SK-N-SH treated with all-trans-retinoic acid at 6 μM for 48 hours (cell line): ENCODE data around the gene RASGRF2.

Source experiments
- ATAC-seq: fragments of 200-7000 bp; cut with Tn5 transposase; 3 replicates; pipeline ENCODE4 v1.9.1; 2020; ENCODE audit warnings: mild to moderate bottlenecking, moderate library complexity
- ARNTL ChIP-seq: fragments of 450-650 bp; formaldehyde crosslinking; IDR thresholded peaks from 2 replicates; pipeline ENCODE4 v1.5.0; 2020; ENCODE audit warnings: low read depth, mild to moderate bottlenecking, moderate library complexity, borderline replicate concordance
- BACH2 ChIP-seq: fragments of 250-450 bp; sonication (Bioruptor Pico); IDR thresholded peaks from 2 replicates; pipeline ENCODE4 v1.9.0; 2021; ENCODE audit warnings: mild to moderate bottlenecking, borderline replicate concordance
- CREB5 ChIP-seq: fragments of 250-450 bp; sonication (Bioruptor Pico); IDR thresholded peaks from 2 replicates; pipeline ENCODE4 v1.5.1; 2020; ENCODE audit warnings: low read depth, mild to moderate bottlenecking, moderate library complexity
- CSDC2 ChIP-seq: fragments of 250-450 bp; sonication (Bioruptor Pico); IDR thresholded peaks from 2 replicates; pipeline ENCODE4 v1.5.0; 2020; ENCODE audit warnings: mild to moderate bottlenecking, moderate library complexity
- CSRNP3 ChIP-seq: fragments of 250-450 bp; sonication (Bioruptor Pico); IDR thresholded peaks from 2 replicates; pipeline ENCODE4 v1.5.1; 2021; ENCODE audit warnings: mild to moderate bottlenecking, moderate library complexity
- ESRRG ChIP-seq: fragments of 250-450 bp; sonication (Bioruptor Pico); IDR thresholded peaks from 2 replicates; pipeline ENCODE4 v1.6.1; 2021; ENCODE audit warnings: mild to moderate bottlenecking
- GLIS3 ChIP-seq: fragments of 250-450 bp; sonication (Bioruptor Pico); IDR thresholded peaks from 2 replicates; pipeline ENCODE4 v1.5.0; 2020; ENCODE audit warnings: mild to moderate bottlenecking, moderate library complexity
- ISL1 ChIP-seq: fragments of 250-450 bp; sonication (Bioruptor Pico); IDR thresholded peaks from 2 replicates; pipeline ENCODE4 v2.1.2; 2022; ENCODE audit warnings: mild to moderate bottlenecking, moderate library complexity
- OSR1 ChIP-seq: fragments of 250-450 bp; sonication (Bioruptor Pico); IDR thresholded peaks from 2 replicates; pipeline ENCODE4 v1.8.0; 2022; ENCODE audit warnings: moderate library complexity, mild to moderate bottlenecking, inconsistent platforms
- PATZ1 ChIP-seq: fragments of 250-450 bp; sonication (Bioruptor Pico); IDR thresholded peaks from 2 replicates; pipeline ENCODE4 v1.8.0; 2020; ENCODE audit warnings: mild to moderate bottlenecking, moderate library complexity, borderline replicate concordance
- POU6F1 ChIP-seq: fragments of 250-450 bp; sonication (Bioruptor Pico); IDR thresholded peaks from 2 replicates; pipeline ENCODE4 v1.8.0; 2021; ENCODE audit warnings: low read depth, mild to moderate bottlenecking, moderate library complexity, borderline replicate concordance
- PPARA ChIP-seq: fragments of 250-450 bp; sonication (Bioruptor Pico); IDR thresholded peaks from 2 replicates; pipeline ENCODE4 v1.5.0; 2020; ENCODE audit warnings: mild to moderate bottlenecking, borderline replicate concordance
- RARB ChIP-seq: fragments of 250-450 bp; sonication (Bioruptor Pico); IDR thresholded peaks from 2 replicates; pipeline ENCODE4 v1.8.0; 2021; ENCODE audit warnings: mild to moderate bottlenecking, moderate library complexity
- SNAI2 ChIP-seq: fragments of 250-450 bp; sonication (Bioruptor Pico); IDR thresholded peaks from 2 replicates; pipeline ENCODE4 v1.5.0; 2020; ENCODE audit warnings: mild to moderate bottlenecking, moderate library complexity
- TCF4 ChIP-seq: fragments of 250-450 bp; sonication (Bioruptor Pico); IDR thresholded peaks from 2 replicates; pipeline ENCODE4 v1.8.0; 2021; ENCODE audit warnings: mild to moderate bottlenecking, moderate library complexity, borderline replicate concordance
- TOX ChIP-seq: fragments of 250-450 bp; sonication (Bioruptor Pico); IDR thresholded peaks from 2 replicates; pipeline ENCODE4 v1.8.0; 2021; ENCODE audit warnings: mild to moderate bottlenecking, moderate library complexity, borderline replicate concordance
- TSHZ2 ChIP-seq: fragments of 250-450 bp; sonication (Bioruptor Pico); IDR thresholded peaks from 2 replicates; pipeline ENCODE4 v1.5.0; 2020; ENCODE audit warnings: mild to moderate bottlenecking, moderate library complexity
- ZC3H10 ChIP-seq: fragments of 250-450 bp; sonication (Bioruptor Pico); IDR thresholded peaks from 2 replicates; pipeline ENCODE4 v1.5.1; 2021; ENCODE audit warnings: mild to moderate bottlenecking, moderate library complexity
- ZFP3 ChIP-seq: fragments of 250-450 bp; sonication (Bioruptor Pico); IDR thresholded peaks from 2 replicates; pipeline ENCODE4 v1.5.0; 2020; ENCODE audit warnings: mild to moderate bottlenecking, moderate library complexity
- ZFP30 ChIP-seq: fragments of 450-650 bp; formaldehyde crosslinking; IDR thresholded peaks from 2 replicates; pipeline ENCODE4 v1.5.0; 2022; ENCODE audit warnings: mild to moderate bottlenecking, moderate library complexity
- ZNF565 ChIP-seq: fragments of 450-650 bp; formaldehyde crosslinking; conservative IDR thresholded peaks from 2 replicates; pipeline ENCODE4 v1.5.0; 2020; ENCODE audit warnings: low read depth, mild to moderate bottlenecking, moderate library complexity
- ZNF70 ChIP-seq: fragments of 450-650 bp; formaldehyde crosslinking; IDR thresholded peaks from 2 replicates; pipeline ENCODE4 v1.5.0; 2020; ENCODE audit warnings: mild to moderate bottlenecking, moderate library complexity
- ZNF8 ChIP-seq: fragments of 450-650 bp; formaldehyde crosslinking; IDR thresholded peaks from 2 replicates; pipeline ENCODE4 v1.5.0; 2020; ENCODE audit warnings: mild to moderate bottlenecking, moderate library complexity

Gene RASGRF2

GRCh38 chr5:81146031-81146430 lies 185.9 kb downstream of the RASGRF2 start:
- ATAC-seq, result no peak
- no peak for TF ChIP-seq ESRRG (CRISPR knock-in tag)
- no peak for TF ChIP-seq PPARA
- no peak for TF ChIP-seq ZNF565 (CRISPR knock-in tag)
- TF ChIP-seq BACH2, result no peak
- no peak for TF ChIP-seq ZC3H10 (CRISPR knock-in tag)
- TF ChIP-seq TCF4 (CRISPR knock-in tag), result no peak
- TF ChIP-seq PATZ1 (CRISPR knock-in tag), result no peak
- no peak for TF ChIP-seq ARNTL (CRISPR knock-in tag)
- TF ChIP-seq OSR1 (CRISPR knock-in tag), result no peak
- TF ChIP-seq CREB5, result no peak
- no peak for TF ChIP-seq ZFP3 (CRISPR knock-in tag)
- TF ChIP-seq SNAI2, result no peak
- no peak for TF ChIP-seq ZFP30
- no peak for TF ChIP-seq ZNF8 (CRISPR knock-in tag)
- TF ChIP-seq ZNF70, result no peak
- no peak for TF ChIP-seq CSDC2
- TF ChIP-seq ISL1 (CRISPR knock-in tag), result no peak

GRCh38 chr5:81147011-81147885 lies 187.1 kb downstream of the RASGRF2 start:
- no peak; the same call in 2 of the 3 replicates for ATAC-seq
- TF ChIP-seq ZFP3 (CRISPR knock-in tag) (no peak), PPARA (no peak), ISL1 (CRISPR knock-in tag) (peak; percentile 70), SNAI2 (0 out of 2 replicates have a peak, but pooled peaks have one; percentile 23), ZFP30 (no peak), ZC3H10 (CRISPR knock-in tag) (no peak), CSDC2 (no peak), GLIS3 (peak; percentile 65; the same call in 1 of the 2 replicates), RARB (CRISPR knock-in tag) (no peak), BACH2 (no peak), POU6F1 (no peak), TSHZ2 (peak; percentile 44; the same call in 1 of the 2 replicates), ARNTL (CRISPR knock-in tag) (no peak), CSRNP3 (CRISPR knock-in tag) (no peak), TOX (CRISPR knock-in tag) (no peak), PATZ1 (CRISPR knock-in tag) (no peak), OSR1 (CRISPR knock-in tag) (no peak), ZNF565 (CRISPR knock-in tag) (no peak), ZNF8 (CRISPR knock-in tag) (no peak), ESRRG (CRISPR knock-in tag) (no peak), CREB5 (peak; percentile 33; the same call in 1 of the 2 replicates), TCF4 (CRISPR knock-in tag) (peak; percentile 39; the same call in 1 of the 2 replicates), ZNF70 (no peak)
